Measurements from ENCODE around the gene PHLPP1. TPM values are rescaled to one million over a fixed set of nuclear protein-coding genes. Genes with fewer than 3 reads are reported as not detected.

PHLPP1 gene
- total and polyA plus RNA-seq, 9 of the 15 experiments (the other 6 are each of a cell fraction or from before 2014, with no cell fraction given): 0.56 to 9.0 (median 4.5) TPM

DNA sequence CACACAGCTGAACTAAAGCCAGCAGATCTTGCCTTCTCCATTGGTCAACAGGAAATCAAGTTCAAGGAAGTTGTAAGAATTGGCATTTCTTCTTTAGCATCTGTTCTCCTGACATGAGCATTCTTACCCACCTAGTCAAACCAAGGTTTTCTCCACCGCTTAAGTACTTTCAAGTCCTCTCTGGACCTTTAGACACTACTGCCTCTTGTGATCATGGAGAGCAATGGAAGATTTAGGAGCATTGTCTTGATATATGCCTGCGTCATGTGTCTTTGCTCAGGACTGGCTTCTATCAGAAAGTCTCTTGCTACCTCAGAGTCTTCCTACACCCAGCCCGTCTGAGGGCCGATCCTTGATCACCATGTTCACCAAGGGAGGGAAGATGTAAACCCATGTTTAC, 262.2 kb downstream of the PHLPP1 start:
- no peak overlapping the region for H2AFZ ChIP-seq (ENCODE audit: low read depth, low read length)
- in situ Hi-C loops (cut with MboI): loop anchor here (25.0 kb wide), 1 partner anchor 790 kb away; the partner anchor contains the start of genes PIGN and RELCH
- no peak overlapping the region for H3K4me3 ChIP-seq
- no peaks in the 10 kb centered on the region for H3K27me3 ChIP-seq (ENCODE audit: control insufficient read depth in 2 of 2, insufficient read depth in 2 of 2, low read length in 2 of 2)
- no peak for DNase-seq (ENCODE audit: extremely low read depth in 1 of 4, low spot score in 3 of 4)
- H3K4me2 ChIP-seq (ENCODE audit: insufficient read depth, low read length): no peak overlapping the region
- BruUV-seq (replicated peaks): no TSS peak
- H3K79me2 ChIP-seq (ENCODE audit: control insufficient read depth, insufficient read depth, low read length): no peaks in the 10 kb centered on the region
- H3K27ac ChIP-seq (ENCODE audit: extremely low read depth, low read depth, low read length): no peak overlapping the region
- no peaks in the 10 kb centered on the region; a peak in 1 of 5 replicates for H3K4me1 ChIP-seq (replicated peaks in 1 of 2; ENCODE audit: control insufficient read depth in 2 of 2, insufficient read depth in 2 of 2, low read length in 2 of 2)
- ATAC-seq: no peak
- peaks cover 2% of the 10 kb centered on the region for H3K9me1 ChIP-seq (ENCODE audit: control insufficient read depth, insufficient read depth, low read length)
- intact Hi-C loops (cut with micrococcal nuclease): no loop called here
- ChIA-PET POLR2A (no interaction called here), CTCF (ENCODE audit: low intra/inter-chr PET ratio) (no interaction called here)
- H3K36me3 ChIP-seq (ENCODE audit: control insufficient read depth, insufficient read depth, low read length): peaks cover 12% of the 10 kb centered on the region; the same call in 2 of the 3 replicates
- H3K9me3 ChIP-seq (replicated peaks; ENCODE audit: control insufficient read depth, insufficient read depth, low read depth, low read length): no peaks in the 10 kb centered on the region
- 75% methylated on average over 4 of the region's 4 CpGs for WGBS (ENCODE audit: insufficient coverage, low coverage, missing lambda C conversion rate)
- no peak overlapping the region for H3K9ac ChIP-seq (ENCODE audit: insufficient read depth in 1 of 2, low read depth in 2 of 2, low read length in 2 of 2)
- no peak for FAIRE-seq
- TF ChIP-seq, protein P1, sequence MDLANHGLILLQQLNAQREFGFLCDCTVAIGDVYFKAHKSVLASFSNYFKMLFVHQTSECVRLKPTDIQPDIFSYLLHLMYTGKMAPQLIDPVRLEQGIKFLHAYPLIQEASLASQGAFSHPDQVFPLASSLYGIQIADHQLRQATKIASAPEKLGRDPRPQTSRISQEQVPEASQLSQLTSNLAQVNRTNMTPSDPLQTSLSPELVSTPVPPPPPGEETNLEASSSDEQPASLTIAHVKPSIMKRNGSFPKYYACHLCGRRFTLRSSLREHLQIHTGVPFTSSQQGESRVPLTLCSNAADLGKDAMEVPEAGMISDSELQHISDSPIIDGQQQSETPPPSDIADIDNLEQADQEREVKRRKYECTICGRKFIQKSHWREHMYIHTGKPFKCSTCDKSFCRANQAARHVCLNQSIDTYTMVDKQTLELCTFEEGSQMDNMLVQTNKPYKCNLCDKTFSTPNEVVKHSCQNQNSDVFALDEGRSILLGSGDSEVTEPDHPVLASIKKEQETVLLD (IDR thresholded peaks at IDR 0.05): no peak
- no peak for TF ChIP-seq SPI1 (IDR thresholded peaks at IDR 0.05; ENCODE audit: borderline replicate concordance, low read depth, low read length)
- TF ChIP-seq JUN (IDR thresholded peaks at IDR 0.05; ENCODE audit: borderline replicate concordance, low read depth, low read length): no peak
- TF ChIP-seq JUN (CRISPR knock-in tag; IDR thresholded peaks at IDR 0.05; ENCODE audit: borderline replicate concordance): no peak
- TF ChIP-seq, protein P2, sequence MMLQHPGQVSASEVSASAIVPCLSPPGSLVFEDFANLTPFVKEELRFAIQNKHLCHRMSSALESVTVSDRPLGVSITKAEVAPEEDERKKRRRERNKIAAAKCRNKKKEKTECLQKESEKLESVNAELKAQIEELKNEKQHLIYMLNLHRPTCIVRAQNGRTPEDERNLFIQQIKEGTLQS (IDR thresholded peaks at IDR 0.05): no peak
- TF ChIP-seq, protein P2 (CRISPR knock-in tag; conservative IDR thresholded peaks at IDR 0.05): no peak
- no peak for TF ChIP-seq TGIF2 (CRISPR knock-in tag; IDR thresholded peaks at IDR 0.05)
- TF ChIP-seq ZNF431 (CRISPR knock-in tag; IDR thresholded peaks at IDR 0.05): no peak
- TF ChIP-seq HMGN3 (IDR thresholded peaks at IDR 0.05; ENCODE audit: borderline replicate concordance, extremely low read depth, insufficient read length, low read depth, low read length): no peak
- TF ChIP-seq ZNF239 (CRISPR knock-in tag; IDR thresholded peaks at IDR 0.05): no peak
- TF ChIP-seq ZNF224 (CRISPR knock-in tag; IDR thresholded peaks at IDR 0.05): no peak
- no peak for TF ChIP-seq ZNF134 (CRISPR knock-in tag; conservative IDR thresholded peaks at IDR 0.05)
- no peak for TF ChIP-seq YY1 (IDR thresholded peaks at IDR 0.05; ENCODE audit: borderline replicate concordance in 1 of 3, control insufficient read depth in 1 of 3, extremely low read depth in 1 of 3, insufficient read depth in 3 of 3, insufficient read length in 1 of 3, insufficient replicate concordance in 2 of 3, low read depth in 1 of 3, low read length in 2 of 3)
- TF ChIP-seq KDM2B (CRISPR knock-in tag; IDR thresholded peaks at IDR 0.05): no peak
- TF ChIP-seq XRCC3 (IDR thresholded peaks at IDR 0.05): no peak
- no peak for TF ChIP-seq NBN (IDR thresholded peaks at IDR 0.05; ENCODE audit: low read depth)
- TF ChIP-seq SMAD3 (CRISPR knock-in tag; conservative IDR thresholded peaks at IDR 0.05): no peak
- no peak for TF ChIP-seq SMARCB1 (IDR thresholded peaks at IDR 0.05; ENCODE audit: insufficient read length, low read depth)
- TF ChIP-seq POLR2AphosphoS2 (IDR thresholded peaks at IDR 0.05; ENCODE audit: low read length): no peak
- TF ChIP-seq SP1 (CRISPR knock-in tag; IDR thresholded peaks at IDR 0.05): no peak
- no peak for TF ChIP-seq PURB (CRISPR knock-in tag; IDR thresholded peaks at IDR 0.05; ENCODE audit: low read depth)
- H4K20me1 ChIP-seq (replicated peaks; ENCODE audit: control insufficient read depth, insufficient read depth, low read length): no peaks in the 10 kb centered on the region
